Stomach smooth muscle (tissue), 2 donors: ENCODE measurements around the gene PLXDC1.

Source experiments
- H3K27ac ChIP-seq: one replicate; pipeline ENCODE4 v1.7.0; 2013; ENCODE audit warnings: mild to moderate bottlenecking, low read length, inconsistent platforms
- H3K27me3 ChIP-seq, 2 donors: one replicate each; pipeline ENCODE4 v1.7.0; 2013; ENCODE audit warnings: low read length in 2 of 2; ENCODE audit not compliant: insufficient read depth in 2 of 2, control insufficient read depth in 1 of 2
- H3K36me3 ChIP-seq, 2 donors: one replicate each; pipeline ENCODE4 v1.7.0; 2013; ENCODE audit warnings: low read length in 2 of 2; ENCODE audit not compliant: control insufficient read depth in 2 of 2, insufficient read depth in 2 of 2
- H3K4me1 ChIP-seq: one replicate; pipeline ENCODE4 v1.7.0; 2013; ENCODE audit warnings: low read length; ENCODE audit not compliant: control insufficient read depth, insufficient read depth
- H3K4me3 ChIP-seq, 2 donors: one replicate each; pipeline ENCODE4 v1.7.0; 2013; ENCODE audit warnings: low read length in 2 of 2
- H3K9ac ChIP-seq, 2 donors: one replicate each; pipeline ENCODE4 v1.7.0; 2013; ENCODE audit warnings: low read length in 2 of 2, mild to moderate bottlenecking in 1 of 2
- H3K9me3 ChIP-seq, 2 donors: one replicate each; pipeline ENCODE4 v1.7.0; 2013; ENCODE audit warnings: low read length in 2 of 2; ENCODE audit not compliant: control insufficient read depth in 2 of 2
- donor health status: healthy.
- donor health status: Pancreatic carcinoma.

Gene PLXDC1

DNA sequence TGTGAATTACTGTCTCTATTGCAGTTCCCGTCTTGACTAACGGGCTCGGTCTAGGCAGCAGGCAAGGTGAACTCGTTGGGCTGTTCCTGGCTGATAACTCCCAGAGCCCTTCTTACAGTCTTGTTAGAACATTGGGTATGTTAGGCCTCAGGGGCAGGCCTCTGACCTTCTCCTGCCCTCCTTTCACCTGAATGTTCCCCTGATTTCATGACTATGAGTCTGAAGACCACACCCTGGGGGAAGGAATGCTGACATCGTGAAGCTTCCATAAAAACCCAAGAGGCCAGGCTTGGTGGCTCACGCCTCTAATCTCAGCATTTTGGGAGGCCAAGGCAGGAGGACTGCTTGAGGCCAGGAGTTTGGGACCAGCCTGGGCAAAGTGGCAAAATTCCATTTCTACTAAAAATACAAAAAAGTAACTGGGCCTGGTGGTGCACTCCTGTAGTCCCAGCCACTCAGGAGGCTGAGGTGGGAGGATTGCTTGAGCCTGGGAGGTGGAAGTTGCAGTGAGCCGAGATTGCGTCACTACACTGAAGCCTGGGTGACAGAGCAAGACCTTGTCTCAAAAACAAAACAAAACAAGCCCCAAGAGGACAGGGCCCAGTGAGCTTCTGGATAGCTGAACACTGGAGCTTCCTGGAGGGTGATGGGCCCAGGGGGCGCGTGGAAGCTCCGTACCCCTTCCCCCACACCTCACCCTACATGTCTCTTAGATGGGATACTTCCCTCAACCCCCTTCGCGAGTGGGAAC lies 136.5 kb downstream of the PLXDC1 start:
- no peaks in the 10 kb centered on the region for H3K36me3 ChIP-seq
- no peaks in the 10 kb centered on the region for H3K27me3 ChIP-seq
- no peak overlapping the region for H3K4me3 ChIP-seq
- no peaks in the 10 kb centered on the region for H3K4me1 ChIP-seq
- H3K9me3 ChIP-seq: no peaks in the 10 kb centered on the region
- no peak overlapping the region for H3K9ac ChIP-seq
- no peak overlapping the region for H3K27ac ChIP-seq

GRCh38 chr17:39014044-39014794 lies 137.2 kb downstream of the PLXDC1 start:
- no peak overlapping the region for H3K4me3 ChIP-seq
- no peak overlapping the region for H3K27ac ChIP-seq
- no peaks in the 10 kb centered on the region for H3K4me1 ChIP-seq
- H3K27me3 ChIP-seq: no peaks in the 10 kb centered on the region
- H3K36me3 ChIP-seq: no peaks in the 10 kb centered on the region
- H3K9ac ChIP-seq: no peak overlapping the region
- no peaks in the 10 kb centered on the region for H3K9me3 ChIP-seq
